Testis (tissue), 3 donors: Measurements from ENCODE around the gene ASF1B. TPM values are rescaled to one million over a fixed set of nuclear protein-coding genes. Genes with fewer than 3 reads are reported as not detected.
A peak's percentile ranks its signal among the peaks of the same experiment; 100 is the strongest.

Source experiments
- DNase-seq: peaks from one replicate; pipeline ENCODE4 v3.0.0-alpha.2; 2019
- H3K27ac ChIP-seq, 2 donors: fragments of 200-600 bp; sonication (generic); one replicate each; pipeline ENCODE4 v1.5.1; 2019
- H3K27me3 ChIP-seq: fragments of 200-600 bp; sonication (generic); one replicate; pipeline ENCODE4 v1.5.1; 2019
- H3K36me3 ChIP-seq: fragments of 200-600 bp; sonication (generic); one replicate; pipeline ENCODE4 v1.5.1; 2017; ENCODE audit warnings: low read depth; ENCODE audit errors: missing control alignments
- H3K4me1 ChIP-seq: fragments of 200-600 bp; sonication (generic); one replicate; pipeline ENCODE4 v1.5.1; 2019
- H3K4me3 ChIP-seq, 2 donors: fragments of 200-600 bp; sonication (generic); one replicate each; pipeline ENCODE4 v1.5.1; 2017 to 2019
- H3K9me3 ChIP-seq: fragments of 200-600 bp; sonication (generic); one replicate; pipeline ENCODE4 v1.5.1; 2017
- POLR2A ChIP-seq: fragments of 450-650 bp; IDR thresholded peaks from one replicate; pipeline ENCODE4 v1.6.1; 2017; ENCODE audit warnings: antibody characterized with exemption, mild to moderate bottlenecking, moderate library complexity
- WGBS, 2 donors: methylation state at CpG; one replicate each; pipeline ENCODE4 v1.1.5; 2018; 5-methylcytosine and 5-hydroxymethylcytosine counted together
- intact Hi-C: fragments of 100-400 bp; cut with DNase I; formaldehyde crosslinking; loops from one replicate; pipeline ENCODE4 v1.15.1; 2023; ENCODE audit warnings: low total_unique reads
- polyA plus RNA-seq: library from polyadenylated mRNA; stranded (reverse); fragments of 350-450 nt; fragmentation: Illumina TruSeq; extraction: RNeasy Lipid Tissue Mini Kit (QIAGEN cat#74804); gene quantifications from one replicate; pipeline ENCODE4 v1.2.3, GENCODE V29; 2014; ENCODE audit warnings: low read depth, low replicate concordance; ENCODE audit not compliant: insufficient read depth
- total RNA-seq, 2 donors: library from RNA; depleted of rRNA; stranded (reverse); fragments of >200 nt; gene quantifications; one replicate each; pipeline ENCODE4 v1.2.3, GENCODE V29; 2016
- TF ChIP-seq, protein P1 (sequence below), 3 experiments: fragments of 450-650 bp in 2 of 3; fragments of 200-600 bp in 1 of 3; sonication (generic) in 1 of 3; IDR thresholded peaks; one replicate each; pipeline ENCODE4 v1.5.1; 2016 to 2019; ENCODE audit warnings: antibody characterized with exemption in 3 of 3, mild to moderate bottlenecking in 2 of 3, moderate library complexity in 1 of 3

Gene ASF1B
- total and polyA plus RNA-seq, 3 donors from 2014 or later, result 31.5 to 55.2 (median 52.7) TPM

DNA sequence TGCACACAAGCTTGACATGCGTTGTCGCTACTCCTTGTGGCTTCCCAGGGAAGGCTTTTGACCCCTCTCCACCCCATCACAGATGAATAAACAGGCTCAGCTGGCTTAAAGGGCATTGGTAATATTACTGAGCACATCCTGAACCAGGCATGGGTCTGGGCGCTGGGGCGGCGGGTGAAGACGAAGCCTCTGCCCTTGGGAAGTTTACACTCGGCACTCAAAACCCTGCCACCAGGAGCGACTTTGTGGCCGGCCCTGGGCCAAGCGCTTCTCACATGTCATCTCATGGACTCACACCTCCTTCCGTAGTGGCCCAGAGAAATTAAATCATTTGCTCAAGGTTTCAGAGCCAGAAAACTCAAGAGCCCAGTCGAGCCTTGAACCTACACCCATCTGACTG lies 32.6 kb upstream of the ASF1B start:
- 90 to 94% methylated on average over 7 to 12 of the region's 12 CpGs for WGBS, 2 donors
- Histone ChIP-seq H3K4me3 (no peak overlapping the region), H3K27ac (no peak overlapping the region), H3K36me3 (no peaks in the 10 kb centered on the region), H3K27me3 (no peaks in the 10 kb centered on the region), H3K9me3 (no peaks in the 10 kb centered on the region), H3K4me1 (peaks cover 10% of the 10 kb centered on the region)
- TF ChIP-seq, protein P1, sequence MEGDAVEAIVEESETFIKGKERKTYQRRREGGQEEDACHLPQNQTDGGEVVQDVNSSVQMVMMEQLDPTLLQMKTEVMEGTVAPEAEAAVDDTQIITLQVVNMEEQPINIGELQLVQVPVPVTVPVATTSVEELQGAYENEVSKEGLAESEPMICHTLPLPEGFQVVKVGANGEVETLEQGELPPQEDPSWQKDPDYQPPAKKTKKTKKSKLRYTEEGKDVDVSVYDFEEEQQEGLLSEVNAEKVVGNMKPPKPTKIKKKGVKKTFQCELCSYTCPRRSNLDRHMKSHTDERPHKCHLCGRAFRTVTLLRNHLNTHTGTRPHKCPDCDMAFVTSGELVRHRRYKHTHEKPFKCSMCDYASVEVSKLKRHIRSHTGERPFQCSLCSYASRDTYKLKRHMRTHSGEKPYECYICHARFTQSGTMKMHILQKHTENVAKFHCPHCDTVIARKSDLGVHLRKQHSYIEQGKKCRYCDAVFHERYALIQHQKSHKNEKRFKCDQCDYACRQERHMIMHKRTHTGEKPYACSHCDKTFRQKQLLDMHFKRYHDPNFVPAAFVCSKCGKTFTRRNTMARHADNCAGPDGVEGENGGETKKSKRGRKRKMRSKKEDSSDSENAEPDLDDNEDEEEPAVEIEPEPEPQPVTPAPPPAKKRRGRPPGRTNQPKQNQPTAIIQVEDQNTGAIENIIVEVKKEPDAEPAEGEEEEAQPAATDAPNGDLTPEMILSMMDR (IDR thresholded peaks at IDR 0.05), result no peak
- no peak for TF ChIP-seq POLR2A
- intact Hi-C loops, result no loop called here
- no peak for DNase-seq

DNA sequence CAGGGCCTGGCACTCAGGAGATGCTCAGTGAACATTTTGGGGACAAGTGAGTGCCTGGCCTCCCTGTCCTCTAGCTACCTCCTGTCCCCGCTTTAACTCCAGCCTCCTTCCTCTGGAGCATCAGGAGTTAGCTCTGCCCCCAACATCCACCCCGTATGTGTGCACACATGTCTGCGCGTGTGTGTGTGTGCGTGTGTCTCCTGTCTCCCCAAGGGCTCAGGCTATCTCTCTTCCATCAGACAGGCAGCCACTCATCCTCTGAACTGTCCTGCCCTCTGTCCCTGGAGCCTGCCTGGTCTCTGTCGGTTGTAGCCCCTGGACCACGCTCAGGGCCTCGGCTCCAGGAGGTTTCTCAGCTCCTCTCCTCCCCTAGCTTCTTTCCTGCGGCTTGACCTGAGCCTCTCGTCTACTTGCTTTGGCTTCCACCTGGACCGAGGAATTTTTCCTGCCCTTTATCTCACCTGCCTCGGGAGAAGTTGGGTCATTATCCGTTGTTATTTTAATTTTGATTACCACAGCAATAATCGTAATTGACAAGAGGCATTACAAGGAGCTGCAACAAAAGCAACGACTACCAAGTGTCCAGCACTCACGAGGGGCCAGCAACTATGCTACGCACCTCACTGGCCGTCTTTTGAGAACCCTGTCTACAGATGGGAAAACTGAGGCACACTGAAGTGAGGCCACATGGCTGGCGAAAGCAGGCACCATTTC lies 32.0 kb upstream of the ASF1B start:
- Histone ChIP-seq H3K27me3 (no peaks in the 10 kb centered on the region), H3K27ac (no peak overlapping the region), H3K4me1 (peaks cover 10% of the 10 kb centered on the region), H3K9me3 (no peaks in the 10 kb centered on the region), H3K4me3 (no peak overlapping the region), H3K36me3 (no peaks in the 10 kb centered on the region)
- intact Hi-C loops, result no loop called here
- TF ChIP-seq POLR2A, result no peak
- TF ChIP-seq, protein P1 (IDR thresholded peaks at IDR 0.05), result no peak
- WGBS, 2 donors, result 81 to 87% methylated on average over 19 of the region's 19 CpGs
- DNase-seq, result no peak

DNA sequence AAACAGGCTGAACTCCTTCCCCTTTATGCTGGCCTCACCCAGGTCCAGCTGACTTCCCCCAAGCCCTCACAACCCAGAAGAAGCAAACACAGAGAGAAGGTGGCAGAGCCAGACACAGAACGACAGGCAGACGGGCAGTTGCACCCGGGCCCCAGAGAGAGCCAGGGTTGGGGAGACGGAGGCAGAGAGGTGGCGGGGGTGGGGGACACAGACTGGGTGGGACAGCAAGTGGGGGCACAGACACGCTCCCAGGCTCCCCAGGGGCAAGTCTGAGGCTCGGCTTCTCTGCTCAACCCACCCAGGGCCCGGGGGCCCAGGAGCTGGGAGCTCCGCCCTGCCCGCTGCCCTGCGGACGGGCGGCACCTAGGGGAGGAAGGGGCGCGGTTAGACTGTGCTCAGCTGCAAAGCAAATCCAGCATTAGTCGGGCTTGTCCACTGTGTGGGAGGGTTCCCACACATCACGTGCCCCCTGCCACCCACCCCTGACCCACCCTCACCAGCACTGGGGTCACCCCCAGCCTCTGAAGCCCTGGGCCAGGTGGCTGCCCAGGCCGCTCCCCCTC lies 31.3 kb upstream of the ASF1B start:
- H3K27ac ChIP-seq, result no peak overlapping the region
- WGBS, 2 donors, result 64 to 66% methylated on average over 5 to 15 of the region's 18 CpGs
- DNase-seq, result no peak
- intact Hi-C loops, result no loop called here
- no peaks in the 10 kb centered on the region for H3K36me3 ChIP-seq
- TF ChIP-seq, protein P1 (IDR thresholded peaks at IDR 0.05), result no peak
- TF ChIP-seq POLR2A, result no peak
- H3K4me1 ChIP-seq, result peaks cover 10% of the 10 kb centered on the region
- H3K27me3 ChIP-seq, result no peaks in the 10 kb centered on the region
- H3K9me3 ChIP-seq, result no peaks in the 10 kb centered on the region
- H3K4me3 ChIP-seq, result no peak overlapping the region

DNA sequence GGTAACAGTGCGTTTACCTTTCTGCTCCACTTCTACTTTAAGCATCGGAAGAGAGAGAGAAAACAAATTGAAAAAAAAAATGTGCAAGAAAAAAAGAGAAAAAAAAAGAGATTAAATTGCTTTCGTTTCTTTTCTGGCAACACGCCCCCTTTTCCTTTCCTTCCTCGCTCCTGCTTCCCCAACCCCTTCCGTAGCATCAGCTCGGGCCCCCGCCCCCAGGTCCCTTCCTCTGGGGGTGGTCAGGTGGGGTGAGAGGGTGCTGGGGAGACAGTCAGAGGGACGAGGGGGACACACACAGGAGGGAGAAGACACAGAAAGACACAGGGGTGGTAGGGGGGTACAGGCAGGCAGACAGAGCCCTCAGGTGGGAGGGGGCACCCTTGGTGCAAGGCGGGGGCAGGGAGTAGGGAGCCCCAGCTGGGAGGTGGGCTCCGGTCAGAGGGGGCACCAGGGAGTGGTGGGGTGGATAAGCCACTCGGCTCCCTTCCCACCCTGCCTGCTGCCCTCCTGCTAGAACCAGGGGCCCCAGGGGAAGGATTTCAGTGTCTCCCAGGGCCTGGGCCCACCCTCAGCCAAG lies 30.7 kb upstream of the ASF1B start:
- Histone ChIP-seq H3K4me1 (peaks cover 10% of the 10 kb centered on the region), H3K4me3 (no peak overlapping the region), H3K27ac (peak overlapping the region in 1 of 2 donors; percentile 7), H3K27me3 (no peaks in the 10 kb centered on the region), H3K9me3 (no peaks in the 10 kb centered on the region), H3K36me3 (no peaks in the 10 kb centered on the region)
- intact Hi-C loops, result no loop called here
- WGBS, 2 donors, result 49 to 61% methylated on average over 10 to 12 of the region's 12 CpGs
- DNase-seq, result no peak
- no peak for TF ChIP-seq POLR2A
- TF ChIP-seq, protein P1 (IDR thresholded peaks at IDR 0.05), result no peak
